Measurements from ENCODE around the gene METTL22. TPM values are rescaled to one million over a fixed set of nuclear protein-coding genes. Genes with fewer than 3 reads are reported as not detected.

Gene METTL22
- total and polyA plus RNA-seq, 2 donors (not counting 3 experiments of a cell fraction or from before 2014, with no cell fraction given): 42.0 to 52.6 TPM

- intact Hi-C loops (cut with micrococcal nuclease) (no loop called here), dilution Hi-C loops (cut with MboI; ENCODE audit: extremely low pct_ligation_motif_present, low sequenced_read_pairs) (no loop called here)
- H3K27me3 ChIP-seq (ENCODE audit: control insufficient read depth in 2 of 2, insufficient read depth in 2 of 2, low read length in 2 of 2): peaks cover 2 to 3% of the 10 kb centered on the region in 2 experiments
- no peaks in the 10 kb centered on the region for H3K9me1 ChIP-seq (replicated peaks; ENCODE audit: control insufficient read depth, extremely low read depth, insufficient read depth, low read length)
- FAIRE-seq: no peak
- TF ChIP-seq MYC (IDR thresholded peaks at IDR 0.05; ENCODE audit: low read depth, low read length) (no peak), GATA2 (IDR thresholded peaks at IDR 0.05; ENCODE audit: insufficient read depth, insufficient read length, low read depth, low read length) (no peak), POLR2A (IDR thresholded peaks at IDR 0.05; ENCODE audit: low read depth, low read length) (no peak), POLR2AphosphoS5 (IDR thresholded peaks at IDR 0.05; ENCODE audit: insufficient read depth, low read depth, low read length) (no peak), FOS (IDR thresholded peaks at IDR 0.05; ENCODE audit: borderline replicate concordance, insufficient read depth, low read length) (no peak), EZH2 (IDR thresholded peaks at IDR 0.05; ENCODE audit: borderline replicate concordance, low read depth, low read length, severe bottlenecking) (no peak), JUN (IDR thresholded peaks at IDR 0.05; ENCODE audit: borderline replicate concordance, insufficient read depth, insufficient read length, low read depth) (no peak)
- TF ChIP-seq, protein P1, sequence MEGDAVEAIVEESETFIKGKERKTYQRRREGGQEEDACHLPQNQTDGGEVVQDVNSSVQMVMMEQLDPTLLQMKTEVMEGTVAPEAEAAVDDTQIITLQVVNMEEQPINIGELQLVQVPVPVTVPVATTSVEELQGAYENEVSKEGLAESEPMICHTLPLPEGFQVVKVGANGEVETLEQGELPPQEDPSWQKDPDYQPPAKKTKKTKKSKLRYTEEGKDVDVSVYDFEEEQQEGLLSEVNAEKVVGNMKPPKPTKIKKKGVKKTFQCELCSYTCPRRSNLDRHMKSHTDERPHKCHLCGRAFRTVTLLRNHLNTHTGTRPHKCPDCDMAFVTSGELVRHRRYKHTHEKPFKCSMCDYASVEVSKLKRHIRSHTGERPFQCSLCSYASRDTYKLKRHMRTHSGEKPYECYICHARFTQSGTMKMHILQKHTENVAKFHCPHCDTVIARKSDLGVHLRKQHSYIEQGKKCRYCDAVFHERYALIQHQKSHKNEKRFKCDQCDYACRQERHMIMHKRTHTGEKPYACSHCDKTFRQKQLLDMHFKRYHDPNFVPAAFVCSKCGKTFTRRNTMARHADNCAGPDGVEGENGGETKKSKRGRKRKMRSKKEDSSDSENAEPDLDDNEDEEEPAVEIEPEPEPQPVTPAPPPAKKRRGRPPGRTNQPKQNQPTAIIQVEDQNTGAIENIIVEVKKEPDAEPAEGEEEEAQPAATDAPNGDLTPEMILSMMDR (IDR thresholded peaks at IDR 0.05; ENCODE audit: extremely low read depth in 1 of 2, insufficient read depth in 1 of 2, low read depth in 1 of 2, low read length in 2 of 2): no peak
- TF ChIP-seq, protein P2, sequence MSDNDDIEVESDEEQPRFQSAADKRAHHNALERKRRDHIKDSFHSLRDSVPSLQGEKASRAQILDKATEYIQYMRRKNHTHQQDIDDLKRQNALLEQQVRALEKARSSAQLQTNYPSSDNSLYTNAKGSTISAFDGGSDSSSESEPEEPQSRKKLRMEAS (IDR thresholded peaks at IDR 0.05; ENCODE audit: insufficient read depth, insufficient read length): no peak
- H3K4me2 ChIP-seq (ENCODE audit: insufficient read depth, low read length): no peak overlapping the region
- no peak overlapping the region for H3K27ac ChIP-seq (ENCODE audit: insufficient read depth, low read depth, low read length)
- POLR2A ChIA-PET: no interaction called here
- no peak overlapping the region for H2AFZ ChIP-seq (ENCODE audit: low read depth, low read length)
- H3K79me2 ChIP-seq (ENCODE audit: control insufficient read depth, insufficient read depth, low read length): no peaks in the 10 kb centered on the region
- no peak overlapping the region for H3K9ac ChIP-seq (replicated peaks; ENCODE audit: extremely low read depth, insufficient read depth, low read length)
- no peaks in the 10 kb centered on the region for H3K36me3 ChIP-seq (ENCODE audit: control insufficient read depth in 2 of 2, extremely low read depth in 1 of 2, insufficient read depth in 2 of 2, low read length in 2 of 2)
- H4K20me1 ChIP-seq (replicated peaks; ENCODE audit: control insufficient read depth, extremely low read depth, insufficient read depth, low read length): no peaks in the 10 kb centered on the region
- no peak overlapping the region for H3K4me3 ChIP-seq (replicated peaks in 1 of 3; ENCODE audit: insufficient read depth in 1 of 3, low read depth in 1 of 3, low read length in 3 of 3)
- CTCF ChIA-PET: interaction anchor here (1.2 to 2.0 kb wide), 5 partner anchors 25 to 436 kb away, joined by 3 to 10 read pairs (median 5); no protein-coding TSS in a partner anchor
- no peaks in the 10 kb centered on the region for H3K9me3 ChIP-seq (replicated peaks; ENCODE audit: control insufficient read depth, insufficient read depth, low read length)
- DNase-seq (ENCODE audit: low read depth, low spot score): no peak
- H3K4me1 ChIP-seq (ENCODE audit: control insufficient read depth, extremely low read depth, insufficient read depth, low read length): no peaks in the 10 kb centered on the region
- BruUV-seq (replicated peaks): no TSS peak
These were observed 49.2 kb upstream of the METTL22 start for GRCh38 chr16:8572063-8572918.
